K562 (cell line): ENCODE measurements around the gene IGF2R. TPM values are rescaled to one million over a fixed set of nuclear protein-coding genes. Genes with fewer than 3 reads are reported as not detected.

Experiments used
- ARID2 ChIP-seq: fragments of 450-650 bp; IDR thresholded peaks from 2 replicates; pipeline ENCODE4 v1.6.1; 2017; ENCODE audit warnings: antibody characterized with exemption, mild to moderate bottlenecking
- CBFA2T2 ChIP-seq: fragments of 450-650 bp; conservative IDR thresholded peaks from 2 replicates; pipeline ENCODE4 v1.6.1; 2017; ENCODE audit warnings: mild to moderate bottlenecking
- E2F5 ChIP-seq: sonication (generic); formaldehyde crosslinking; IDR thresholded peaks from 2 replicates; pipeline ENCODE4 v1.8.0; 2022; ENCODE audit warnings: mild to moderate bottlenecking, missing genetic modification reagents
- FOXK2 ChIP-seq, 2 experiments: fragments of 450-650 bp; IDR thresholded peaks in 1 of 2; conservative IDR thresholded peaks in 1 of 2; 2 replicates each; pipeline ENCODE4 v1.6.1; 2016; ENCODE audit warnings: low read depth in 2 of 2, mild to moderate bottlenecking in 1 of 2
- GATA2 ChIP-seq: sonication (generic); formaldehyde crosslinking; IDR thresholded peaks from 2 replicates; pipeline ENCODE4 v1.4.0; 2020; ENCODE audit warnings: mild to moderate bottlenecking, missing genetic modification reagents
- KDM4B ChIP-seq, 2 experiments: fragments of 450-650 bp in 1 of 2; sonication (generic) in 1 of 2; IDR thresholded peaks; 2 replicates each; pipeline ENCODE4 v1.6.1; 2016 to 2017; ENCODE audit warnings: borderline replicate concordance in 2 of 2, antibody characterized with exemption in 1 of 2, low read depth in 1 of 2, mild to moderate bottlenecking in 1 of 2
- LCOR ChIP-seq: sonication (generic); formaldehyde crosslinking; IDR thresholded peaks from 2 replicates; pipeline ENCODE4 v1.8.0; 2022; ENCODE audit warnings: mild to moderate bottlenecking, missing genetic modification reagents
- MAFG ChIP-seq: fragments of 450-650 bp; conservative IDR thresholded peaks from 2 replicates; pipeline ENCODE4 v1.6.1; 2016; ENCODE audit warnings: missing genetic modification characterization, missing compliant biosample characterization
- MCM5 ChIP-seq: fragments of 450-650 bp; IDR thresholded peaks from 2 replicates; pipeline ENCODE4 v1.6.1; 2016; ENCODE audit warnings: low read depth
- MCM7 ChIP-seq, 2 experiments: fragments of 450-650 bp; IDR thresholded peaks; 2 replicates each; pipeline ENCODE4 v1.6.1; 2016 to 2018
- NELFE ChIP-seq: IDR thresholded peaks from 2 replicates; pipeline ENCODE4 v1.6.1; 2011; ENCODE audit warnings: mild to moderate bottlenecking; ENCODE audit not compliant: insufficient read depth, insufficient read length
- NFATC3 ChIP-seq: fragments of 450-650 bp; IDR thresholded peaks from 2 replicates; pipeline ENCODE4 v1.6.1; 2017; ENCODE audit warnings: mild to moderate bottlenecking
- NFIC ChIP-seq: fragments of 450-650 bp; IDR thresholded peaks from 2 replicates; pipeline ENCODE4 v1.6.1; 2017; ENCODE audit warnings: mild to moderate bottlenecking, inconsistent platforms
- NFXL1 ChIP-seq: fragments of 450-650 bp; formaldehyde crosslinking; IDR thresholded peaks from 2 replicates; pipeline ENCODE4 v1.4.0; 2021; ENCODE audit warnings: mild to moderate bottlenecking
- NRF1 ChIP-seq, 2 experiments: fragments of 450-650 bp; IDR thresholded peaks in 1 of 2; conservative IDR thresholded peaks in 1 of 2; 2 replicates each; pipeline ENCODE4 v1.6.1; 2014; ENCODE audit warnings: mild to moderate bottlenecking in 2 of 2
- POLR2AphosphoS2 ChIP-seq: IDR thresholded peaks from 2 replicates; pipeline ENCODE4 v1.6.1; 2012; ENCODE audit warnings: low read length, improper control_type of control experiment
- POU5F1 ChIP-seq: fragments of 150-350 bp; IDR thresholded peaks from 2 replicates; pipeline ENCODE4 v1.6.1; 2014; ENCODE audit warnings: borderline replicate concordance, low read length, low read depth, mild to moderate bottlenecking; ENCODE audit not compliant: partially characterized antibody
- PRMT5 ChIP-seq: sonication (generic); formaldehyde crosslinking; IDR thresholded peaks from 2 replicates; pipeline ENCODE4 v1.5.0; 2020; ENCODE audit warnings: missing genetic modification reagents
- SMAD1 ChIP-seq: fragments of 150-350 bp; IDR thresholded peaks from 2 replicates; pipeline ENCODE4 v1.6.1; 2014; ENCODE audit warnings: low read length, low read depth; ENCODE audit not compliant: partially characterized antibody
- SRSF7 ChIP-seq: fragments of 200-400 bp; formaldehyde crosslinking; optimal IDR thresholded peaks from 2 replicates; pipeline ENCODE3; 2017; ENCODE audit warnings: mild to moderate bottlenecking, low read depth, low read length
- STAG1 ChIP-seq: sonication (generic); formaldehyde crosslinking; IDR thresholded peaks from 2 replicates; pipeline ENCODE4 v1.5.0; 2020; ENCODE audit warnings: missing genetic modification reagents, borderline replicate concordance
- SUPT5H ChIP-seq: fragments of 450-650 bp; IDR thresholded peaks from 2 replicates; pipeline ENCODE4 v1.6.1; 2016
- TCFL5 ChIP-seq: fragments of 250-450 bp; sonication (Bioruptor Pico); conservative IDR thresholded peaks from 2 replicates; pipeline ENCODE4 v1.6.1; 2021; ENCODE audit warnings: mild to moderate bottlenecking, moderate library complexity, matching md5 sums
- TRIM24 ChIP-seq, 2 experiments: fragments of 450-650 bp; IDR thresholded peaks; 2 replicates each; pipeline ENCODE4 v1.6.1; 2016
- XRCC5 ChIP-seq: fragments of 200-400 bp; formaldehyde crosslinking; IDR thresholded peaks from 2 replicates; pipeline ENCODE4 v1.6.1; 2017; ENCODE audit warnings: low read depth, mild to moderate bottlenecking, low read length
- ZBED1 ChIP-seq: IDR thresholded peaks from 2 replicates; pipeline ENCODE4 v1.6.1; 2014
- ZC3H11A ChIP-seq: IDR thresholded peaks from 2 replicates; pipeline ENCODE4 v1.6.1; 2012; ENCODE audit warnings: low read depth, low read length, improper control_type of control experiment
- ZC3H8 ChIP-seq: fragments of 450-650 bp; IDR thresholded peaks from 2 replicates; pipeline ENCODE4 v1.6.1; 2017
- ZFP30 ChIP-seq: fragments of 250-450 bp; sonication (Bioruptor Pico); IDR thresholded peaks from 2 replicates; pipeline ENCODE4 v1.8.0; 2022; ENCODE audit warnings: moderate library complexity, mild to moderate bottlenecking, inconsistent platforms, borderline replicate concordance
- ZKSCAN8 ChIP-seq: fragments of 200-800 bp; sonication (Bioruptor generic); IDR thresholded peaks from 2 replicates; pipeline ENCODE4 v1.6.1; 2016; ENCODE audit warnings: missing genetic modification characterization, missing compliant biosample characterization
- ZNF3 ChIP-seq: fragments of 250-450 bp; sonication (Bioruptor Pico); IDR thresholded peaks from 2 replicates; pipeline ENCODE4 v1.5.0; 2021; ENCODE audit warnings: mild to moderate bottlenecking, moderate library complexity
- ZNF699 ChIP-seq: fragments of 250-450 bp; sonication (Bioruptor Pico); IDR thresholded peaks from 2 replicates; pipeline ENCODE4 v1.8.0; 2021; ENCODE audit warnings: mild to moderate bottlenecking, moderate library complexity; ENCODE audit not compliant: insufficient replicate concordance
- ZNF780A ChIP-seq: fragments of 250-450 bp; sonication (Bioruptor Pico); IDR thresholded peaks from 2 replicates; pipeline ENCODE4 v1.5.0; 2021; ENCODE audit warnings: mild to moderate bottlenecking
- ZNF830 ChIP-seq: fragments of 250-450 bp; sonication (Bioruptor Pico); IDR thresholded peaks from 2 replicates; pipeline ENCODE4 v1.5.0; 2021; ENCODE audit warnings: mild to moderate bottlenecking
- polyA plus RNA-seq, 8 experiments: library from polyadenylated mRNA; depleted of rRNA in 4 of 8; stranded (reverse) in 5 of 8; unstranded in 3 of 8; fragments of >200 nt; fragmentation: Nextera tagmentation in 2 of 8; fragmentation: Illumina TruSeq in 1 of 8; extraction: Ambion mirVana in 2 of 8; extraction: Trizol in 1 of 8; gene quantifications; 2 replicates each; pipeline versions ENCODE4 v1.2.1 to v1.2.3, GENCODE V29; 2011 to 2014; ENCODE audit warnings: inconsistent platforms in 1 of 8, missing spikeins in 1 of 8
- total RNA-seq, 7 experiments: library from RNA; depleted of rRNA in 6 of 7; stranded (reverse); fragments of >200 nt in 6 of 7; fragmentation: Illumina TruSeq in 2 of 7; extraction: Trizol in 2 of 7; gene quantifications; 2 replicates each; pipeline versions ENCODE4 v1.2.1 to v1.2.3, GENCODE V29; 2011 to 2021; ENCODE audit warnings: low replicate concordance in 1 of 7

IGF2R gene
- total and polyA plus RNA-seq, 9 of the 15 experiments (the other 6 are each of a cell fraction or from before 2014, with no cell fraction given): 3.5 to 92.3 (median 34.5) TPM

GRCh38 chr6:160101277-160102205 is 132.7 kb downstream of the IGF2R start (continued):
- peak; percentile 89 for TF ChIP-seq LCOR (CRISPR knock-in tag)
- TF ChIP-seq ZNF699 (CRISPR knock-in tag): no peak
- TF ChIP-seq TRIM24 (IDR thresholded peaks at IDR 0.05): peak; percentile 98
- peak; percentile 85 for TF ChIP-seq ZKSCAN8 (CRISPR knock-in tag)
- peak; percentile 99 for TF ChIP-seq CBFA2T2
- peak; percentile 91 for TF ChIP-seq XRCC5
- peak; percentile 96 for TF ChIP-seq ZBED1
- TF ChIP-seq NRF1 (conservative IDR thresholded peaks at IDR 0.05 in 1 of 2, IDR thresholded peaks at IDR 0.05 in 1 of 2): peak in 1 of 2 experiments; percentile 60; a peak in 3 of 4 replicates
- no peak for TF ChIP-seq ARID2
- TF ChIP-seq SRSF7: no peak
- peak in 1 of 2 experiments; percentile 48; a peak in 1 of 4 replicates for TF ChIP-seq KDM4B (IDR thresholded peaks at IDR 0.05; ENCODE audit: borderline replicate concordance in 2 of 2, low read depth in 1 of 2)
- no peak for TF ChIP-seq NELFE
- no peak for TF ChIP-seq ZC3H11A
- TF ChIP-seq NFIC: peak; percentile 99
- TF ChIP-seq MCM5: no peak
- no peak for TF ChIP-seq ZFP30 (CRISPR knock-in tag)
- TF ChIP-seq ZNF780A (CRISPR knock-in tag): no peak
- TF ChIP-seq MCM7 (IDR thresholded peaks at IDR 0.05): no peak
- TF ChIP-seq MAFG: no peak; the same call in 1 of the 2 replicates
- no peak for TF ChIP-seq NFXL1 (CRISPR knock-in tag)
- TF ChIP-seq GATA2 (CRISPR knock-in tag): peak; percentile 100
- TF ChIP-seq PRMT5: no peak
- no peak for TF ChIP-seq STAG1 (CRISPR knock-in tag)
- TF ChIP-seq ZNF830 (CRISPR knock-in tag): no peak
- TF ChIP-seq TCFL5 (CRISPR knock-in tag): no peak
- TF ChIP-seq POLR2AphosphoS2: no peak
- peak; percentile 76 to 92 for TF ChIP-seq FOXK2 (conservative IDR thresholded peaks at IDR 0.05 in 1 of 2, IDR thresholded peaks at IDR 0.05 in 1 of 2; ENCODE audit: low read depth in 2 of 2)
- peak; percentile 70; the same call in 1 of the 2 replicates for TF ChIP-seq NFATC3
- no peak for TF ChIP-seq ZC3H8
- peak; percentile 85 for TF ChIP-seq SMAD1
- no peak for TF ChIP-seq POU5F1
- TF ChIP-seq SUPT5H: no peak
- no peak for TF ChIP-seq E2F5 (CRISPR knock-in tag)
- no peak for TF ChIP-seq ZNF3
